Mucosa of stomach (tissue), 1 donor: Measurements from ENCODE around the gene CAMSAP3.

Source experiments
- H3K27me3 ChIP-seq: one replicate; pipeline ENCODE4 v1.7.0; 2013; ENCODE audit warnings: mild to moderate bottlenecking, low read length; ENCODE audit not compliant: control insufficient read depth, insufficient read depth
- H3K36me3 ChIP-seq: one replicate; pipeline ENCODE4 v1.7.0; 2013; ENCODE audit warnings: low read length; ENCODE audit not compliant: control insufficient read depth, insufficient read depth
- H3K4me1 ChIP-seq: one replicate; pipeline ENCODE4 v1.7.0; 2013; ENCODE audit warnings: mild to moderate bottlenecking, low read length; ENCODE audit not compliant: control insufficient read depth, insufficient read depth
- H3K4me3 ChIP-seq: one replicate; pipeline ENCODE4 v1.7.0; 2013; ENCODE audit warnings: low read length
- H3K9ac ChIP-seq: one replicate; pipeline ENCODE4 v1.7.0; 2013; ENCODE audit warnings: mild to moderate bottlenecking, low read length, moderate library complexity
- H3K9me3 ChIP-seq: one replicate; pipeline ENCODE4 v1.7.0; 2013; ENCODE audit warnings: mild to moderate bottlenecking, low read length, moderate library complexity; ENCODE audit not compliant: control insufficient read depth
- donor health status: Pancreatic carcinoma.

The CAMSAP3 gene

GRCh38 chr19:7620442-7621412, 25.1 kb downstream of the CAMSAP3 start:
- no peaks in the 10 kb centered on the region for H3K9me3 ChIP-seq
- peaks cover 11% of the 10 kb centered on the region for H3K36me3 ChIP-seq
- H3K27me3 ChIP-seq, result no peaks in the 10 kb centered on the region
- H3K9ac ChIP-seq, result no peak overlapping the region
- H3K4me3 ChIP-seq, result no peak overlapping the region
- H3K4me1 ChIP-seq, result peaks cover 33% of the 10 kb centered on the region

- Histone ChIP-seq H3K9ac (no peak overlapping the region), H3K4me3 (no peak overlapping the region), H3K36me3 (peaks cover 11% of the 10 kb centered on the region), H3K9me3 (no peaks in the 10 kb centered on the region), H3K4me1 (peaks cover 24% of the 10 kb centered on the region), H3K27me3 (no peaks in the 10 kb centered on the region)
Measured at GRCh38 chr19:7622933-7623685, 27.4 kb downstream of the CAMSAP3 start.

- H3K9ac ChIP-seq, result no peak overlapping the region
- no peak overlapping the region for H3K4me3 ChIP-seq
- peaks cover 11% of the 10 kb centered on the region for H3K36me3 ChIP-seq
- no peaks in the 10 kb centered on the region for H3K9me3 ChIP-seq
- no peaks in the 10 kb centered on the region for H3K27me3 ChIP-seq
- peaks cover 23% of the 10 kb centered on the region for H3K4me1 ChIP-seq
Measured at GRCh38 chr19:7623725-7624603, 28.3 kb downstream of the CAMSAP3 start.

- H3K4me3 ChIP-seq, result no peak overlapping the region
- H3K4me1 ChIP-seq, result peaks cover 15% of the 10 kb centered on the region
- no peak overlapping the region for H3K9ac ChIP-seq
- no peaks in the 10 kb centered on the region for H3K27me3 ChIP-seq
- H3K9me3 ChIP-seq, result no peaks in the 10 kb centered on the region
- peaks cover 11% of the 10 kb centered on the region for H3K36me3 ChIP-seq
Measured at GRCh38 chr19:7624810-7625209, 29.1 kb downstream of the CAMSAP3 start.

GRCh38 chr19:7625763-7626372, 30.2 kb downstream of the CAMSAP3 start:
- Histone ChIP-seq H3K4me3 (no peak overlapping the region), H3K9me3 (no peaks in the 10 kb centered on the region), H3K9ac (no peak overlapping the region), H3K36me3 (peaks cover 11% of the 10 kb centered on the region), H3K27me3 (no peaks in the 10 kb centered on the region), H3K4me1 (peaks cover 19% of the 10 kb centered on the region)

- Histone ChIP-seq H3K36me3 (peaks cover 8% of the 10 kb centered on the region), H3K9me3 (no peaks in the 10 kb centered on the region), H3K4me1 (peaks cover 21% of the 10 kb centered on the region), H3K9ac (no peak overlapping the region), H3K4me3 (no peak overlapping the region), H3K27me3 (no peaks in the 10 kb centered on the region)
Measured at GRCh38 chr19:7627166-7627565, 31.5 kb downstream of the CAMSAP3 start.

- H3K9me3 ChIP-seq, result no peaks in the 10 kb centered on the region
- peak overlapping the region; percentile 97 for H3K4me3 ChIP-seq
- no peaks in the 10 kb centered on the region for H3K27me3 ChIP-seq
- peaks cover 21% of the 10 kb centered on the region for H3K4me1 ChIP-seq
- peak overlapping the region; percentile 97 for H3K9ac ChIP-seq
- no peaks in the 10 kb centered on the region for H3K36me3 ChIP-seq
Measured at GRCh38 chr19:7628589-7629311, 33.1 kb downstream of the CAMSAP3 start.

- peaks cover 21% of the 10 kb centered on the region for H3K4me1 ChIP-seq
- no peaks in the 10 kb centered on the region for H3K27me3 ChIP-seq
- no peaks in the 10 kb centered on the region for H3K36me3 ChIP-seq
- peak within 1 kb of the TSS; percentile 97 for H3K9ac ChIP-seq
- no peaks in the 10 kb centered on the region for H3K9me3 ChIP-seq
- H3K4me3 ChIP-seq, result peak within 1 kb of the TSS; percentile 97
Measured at GRCh38 chr19:7629347-7630054, 33.8 kb downstream of the CAMSAP3 start, which contains the start of the genes PET100 and XAB2. PET100 (plus strand) TSS chr19:7629793; CDS start chr19:7629834, 41 bp downstream. XAB2 (minus strand) TSS chr19:7629545; CDS start chr19:7629527, 18 bp downstream.

GRCh38 chr19:7631577-7631976, 35.9 kb downstream of the CAMSAP3 start:
- H3K9me3 ChIP-seq, result no peaks in the 10 kb centered on the region
- no peak overlapping the region for H3K9ac ChIP-seq
- no peaks in the 10 kb centered on the region for H3K36me3 ChIP-seq
- H3K27me3 ChIP-seq, result no peaks in the 10 kb centered on the region
- no peak overlapping the region for H3K4me3 ChIP-seq
- peaks cover 21% of the 10 kb centered on the region for H3K4me1 ChIP-seq

- Histone ChIP-seq H3K4me1 (peaks cover 24% of the 10 kb centered on the region), H3K27me3 (no peaks in the 10 kb centered on the region), H3K9me3 (no peaks in the 10 kb centered on the region), H3K9ac (no peak overlapping the region), H3K36me3 (no peaks in the 10 kb centered on the region), H3K4me3 (no peak overlapping the region)
Measured at GRCh38 chr19:7632340-7633203, 36.9 kb downstream of the CAMSAP3 start.
